Measurements from ENCODE around the gene ACER1.
A peak's percentile ranks its signal among the peaks of the same experiment; 100 is the strongest.
"Not testable (repeated sequence)": the region's sequence is repeated elsewhere in the genome, so short reads cannot be mapped to it uniquely, and the experiment has no call there.

The ACER1 gene

DNA sequence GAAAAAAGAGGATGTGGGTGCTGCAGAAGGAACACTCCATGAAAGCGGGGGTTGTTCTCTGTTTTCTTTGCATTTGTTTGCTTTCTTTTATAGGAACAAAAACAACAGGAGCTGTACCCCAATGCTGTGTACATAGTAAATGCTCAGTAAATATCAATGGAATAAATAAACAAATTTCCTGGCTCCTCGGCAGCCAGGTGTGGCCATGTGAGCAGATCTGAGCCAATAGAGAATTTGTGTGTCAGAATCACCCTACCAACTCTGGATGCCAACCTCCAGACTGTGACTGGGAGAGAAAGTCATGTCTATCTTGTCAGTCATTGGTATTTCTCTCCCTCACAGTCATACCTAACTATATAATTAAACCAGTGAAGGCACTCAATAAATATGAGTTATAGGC, 17.3 kb upstream of the ACER1 start:
- no peak overlapping the region for H3K4me3 ChIP-seq (ENCODE audit: low read depth, low read length)

DNA sequence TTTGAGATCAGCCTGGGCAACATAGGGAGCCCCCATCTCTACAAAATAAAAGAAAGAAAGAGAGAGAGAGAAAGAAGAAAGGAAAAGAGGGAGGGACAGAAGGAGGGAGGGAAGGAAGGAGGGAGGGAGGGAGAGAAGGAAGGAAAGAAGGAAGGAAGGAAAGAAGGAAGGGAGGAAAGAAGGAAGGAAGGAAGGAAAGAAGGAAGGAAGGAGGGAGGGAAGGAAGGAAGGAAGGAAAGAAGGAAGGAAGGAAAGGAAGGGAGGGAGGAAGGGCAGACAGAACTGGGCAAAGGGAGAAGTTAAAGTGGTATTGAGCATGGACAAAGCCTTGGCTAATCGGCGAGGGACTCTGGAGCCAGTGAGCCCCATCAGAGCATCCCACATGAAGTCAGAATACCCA, 15.9 kb upstream of the ACER1 start:
- DNase-seq; H3K4me3 ChIP-seq (ENCODE audit: low read depth, low read length); H3K9me3 ChIP-seq; H3K36me3 ChIP-seq; H3K4me1 ChIP-seq; H3K27me3 ChIP-seq: not testable (repeated sequence)

More for the DNA sequence above, 17.3 kb upstream of the ACER1 start:
- Histone ChIP-seq H3K36me3 (no peaks in the 10 kb centered on the region), H3K4me1 (no peaks in the 10 kb centered on the region), H3K27me3 (peaks cover 4% of the 10 kb centered on the region), H3K9me3 (no peaks in the 10 kb centered on the region; the same call in 1 of the 2 replicates)
- DNase-seq, result no peak
- TF ChIP-seq, protein P1, sequence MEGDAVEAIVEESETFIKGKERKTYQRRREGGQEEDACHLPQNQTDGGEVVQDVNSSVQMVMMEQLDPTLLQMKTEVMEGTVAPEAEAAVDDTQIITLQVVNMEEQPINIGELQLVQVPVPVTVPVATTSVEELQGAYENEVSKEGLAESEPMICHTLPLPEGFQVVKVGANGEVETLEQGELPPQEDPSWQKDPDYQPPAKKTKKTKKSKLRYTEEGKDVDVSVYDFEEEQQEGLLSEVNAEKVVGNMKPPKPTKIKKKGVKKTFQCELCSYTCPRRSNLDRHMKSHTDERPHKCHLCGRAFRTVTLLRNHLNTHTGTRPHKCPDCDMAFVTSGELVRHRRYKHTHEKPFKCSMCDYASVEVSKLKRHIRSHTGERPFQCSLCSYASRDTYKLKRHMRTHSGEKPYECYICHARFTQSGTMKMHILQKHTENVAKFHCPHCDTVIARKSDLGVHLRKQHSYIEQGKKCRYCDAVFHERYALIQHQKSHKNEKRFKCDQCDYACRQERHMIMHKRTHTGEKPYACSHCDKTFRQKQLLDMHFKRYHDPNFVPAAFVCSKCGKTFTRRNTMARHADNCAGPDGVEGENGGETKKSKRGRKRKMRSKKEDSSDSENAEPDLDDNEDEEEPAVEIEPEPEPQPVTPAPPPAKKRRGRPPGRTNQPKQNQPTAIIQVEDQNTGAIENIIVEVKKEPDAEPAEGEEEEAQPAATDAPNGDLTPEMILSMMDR (IDR thresholded peaks at IDR 0.05; ENCODE audit: low read depth, low read length), result no peak

DNA sequence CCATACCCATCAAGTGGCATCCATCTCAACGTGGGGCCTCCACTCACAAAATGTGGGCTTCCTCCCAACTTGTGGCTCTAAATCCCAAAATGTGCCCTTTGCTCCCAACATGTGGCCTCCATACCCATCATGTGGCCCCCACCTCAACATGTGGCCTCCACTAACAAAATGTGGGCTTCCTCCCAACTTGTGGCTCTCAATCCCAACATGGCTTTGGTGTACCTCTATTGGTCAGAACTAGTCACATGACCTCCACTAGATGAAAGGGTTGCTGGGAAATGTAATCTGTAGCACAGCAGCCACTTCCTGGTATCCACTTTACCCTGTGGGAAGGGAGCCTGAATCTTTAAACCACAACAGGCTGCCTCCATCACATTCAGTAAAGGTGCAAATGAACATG, 10.1 kb upstream of the ACER1 start:
- no peak overlapping the region for H3K4me3 ChIP-seq (ENCODE audit: low read depth, low read length)
- no peaks in the 10 kb centered on the region for H3K27me3 ChIP-seq
- no peak for DNase-seq
- no peaks in the 10 kb centered on the region for H3K9me3 ChIP-seq
- no peaks in the 10 kb centered on the region for H3K4me1 ChIP-seq
- H3K36me3 ChIP-seq, result no peaks in the 10 kb centered on the region
- TF ChIP-seq, protein P1 (IDR thresholded peaks at IDR 0.05; ENCODE audit: low read depth, low read length), result no peak

DNA sequence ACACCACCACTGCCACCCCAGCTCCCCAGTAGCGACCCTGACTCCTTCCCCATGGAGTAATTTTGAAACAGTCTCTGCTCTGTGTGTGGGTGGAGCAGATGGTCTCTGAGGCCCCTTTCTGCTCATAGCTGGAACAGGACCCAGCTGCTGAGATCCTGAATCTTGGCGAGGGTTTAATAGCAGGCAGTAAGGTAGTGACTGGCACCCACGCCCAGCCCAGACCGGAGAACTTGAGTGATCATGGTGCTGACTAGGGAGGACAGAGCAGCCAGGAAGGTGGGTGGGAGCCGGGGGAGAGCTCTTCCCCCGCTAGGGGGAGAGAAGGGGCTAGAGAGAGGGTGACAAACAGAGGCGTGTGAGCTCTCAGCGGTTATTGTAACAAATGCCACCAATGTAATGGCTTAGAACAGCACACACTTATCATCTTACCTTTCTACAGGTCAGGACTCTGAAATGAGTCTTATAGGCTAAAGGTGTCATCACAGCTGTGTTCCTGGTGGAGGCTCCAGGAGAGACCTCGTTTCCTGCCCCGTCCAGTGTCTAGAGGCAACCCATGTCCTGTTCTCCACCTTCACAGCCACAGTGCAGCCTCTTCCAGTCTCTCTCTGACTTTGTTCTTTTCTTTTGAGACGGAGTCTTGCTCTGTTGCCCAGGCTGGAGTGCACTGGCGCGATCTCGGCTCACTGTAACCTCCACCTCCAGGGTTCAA, 7.2 kb upstream of the ACER1 start:
- TF ChIP-seq, protein P1 (IDR thresholded peaks at IDR 0.05; ENCODE audit: low read depth, low read length), result peak; percentile 29; the same call in 1 of the 2 replicates
- Histone ChIP-seq H3K36me3 (no peaks in the 10 kb centered on the region), H3K27me3 (no peaks in the 10 kb centered on the region), H3K4me1 (no peaks in the 10 kb centered on the region), H3K4me3 (ENCODE audit: low read depth, low read length) (no peak overlapping the region), H3K9me3 (no peaks in the 10 kb centered on the region)
- DNase-seq, result no peak

DNA sequence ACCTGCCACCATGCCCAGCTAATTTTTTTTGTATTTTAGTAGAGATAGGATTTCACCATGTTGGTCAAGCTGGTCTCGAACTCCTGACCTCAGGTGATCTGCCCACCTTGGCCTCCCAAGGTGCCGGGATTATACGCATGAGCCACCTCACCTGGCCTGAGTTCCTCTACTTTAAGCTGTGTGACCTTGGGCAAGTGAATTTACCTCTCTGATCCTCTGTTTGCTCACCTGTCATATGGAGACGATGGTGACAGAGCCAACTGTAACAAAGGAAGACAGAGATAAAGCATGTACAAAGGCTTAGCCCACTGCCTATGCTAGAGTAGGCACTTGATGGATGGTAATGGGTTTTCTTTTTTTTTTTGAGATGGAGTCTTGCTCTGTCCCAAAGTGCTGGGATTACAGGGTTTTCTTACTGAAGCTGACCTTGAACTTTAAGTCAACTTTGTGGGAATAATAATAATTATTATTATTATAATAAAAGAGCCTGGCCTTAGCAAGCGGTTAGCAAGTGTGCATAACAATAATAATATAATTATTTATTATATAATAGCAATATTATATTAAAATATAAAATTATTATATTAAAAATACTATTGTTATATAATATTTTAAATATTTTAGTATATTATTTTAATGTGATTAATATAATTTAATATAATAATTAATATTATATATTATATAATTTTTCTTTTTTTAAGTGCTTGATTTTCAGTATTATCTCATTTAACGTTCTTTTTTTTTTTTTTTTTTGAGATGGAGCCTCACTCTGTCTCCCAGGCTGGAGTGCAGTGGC, 1.3 kb upstream of the ACER1 start:
- TF ChIP-seq, protein P1 (IDR thresholded peaks at IDR 0.05; ENCODE audit: low read depth, low read length), result no peak
- Histone ChIP-seq H3K4me3 (ENCODE audit: low read depth, low read length) (no peak overlapping the region), H3K9me3 (no peaks in the 10 kb centered on the region), H3K4me1 (no peaks in the 10 kb centered on the region), H3K36me3 (no peaks in the 10 kb centered on the region), H3K27me3 (no peaks in the 10 kb centered on the region)
- DNase-seq, result no peak

DNA sequence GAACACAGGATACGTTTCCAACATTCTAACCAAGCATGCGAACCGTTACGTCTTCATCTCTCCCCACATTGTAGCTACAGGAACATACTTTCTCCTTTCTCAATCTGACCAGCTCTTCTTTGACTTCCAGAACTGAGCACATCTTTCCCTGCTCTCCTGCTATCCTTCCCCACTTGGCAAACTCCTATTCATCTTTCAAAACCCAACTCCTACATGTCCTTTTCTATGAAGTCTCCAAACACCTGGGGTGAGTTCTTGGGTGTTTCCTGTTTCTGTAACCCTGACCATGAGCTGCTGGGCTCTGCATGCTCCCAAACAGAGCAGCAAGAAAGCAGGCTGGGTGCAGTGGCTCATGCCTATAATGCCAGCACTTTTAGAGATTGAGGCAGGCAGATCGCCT, 6.6 kb downstream of the ACER1 start:
- Histone ChIP-seq H3K36me3 (no peaks in the 10 kb centered on the region), H3K4me3 (ENCODE audit: low read depth, low read length) (no peak overlapping the region), H3K4me1 (no peaks in the 10 kb centered on the region), H3K27me3 (peaks cover 14% of the 10 kb centered on the region; the same call in 1 of the 2 replicates), H3K9me3 (no peaks in the 10 kb centered on the region)
- no peak for DNase-seq
- TF ChIP-seq, protein P1 (IDR thresholded peaks at IDR 0.05; ENCODE audit: low read depth, low read length), result no peak
